Measurements from ENCODE around the gene GNB4.

DNA sequence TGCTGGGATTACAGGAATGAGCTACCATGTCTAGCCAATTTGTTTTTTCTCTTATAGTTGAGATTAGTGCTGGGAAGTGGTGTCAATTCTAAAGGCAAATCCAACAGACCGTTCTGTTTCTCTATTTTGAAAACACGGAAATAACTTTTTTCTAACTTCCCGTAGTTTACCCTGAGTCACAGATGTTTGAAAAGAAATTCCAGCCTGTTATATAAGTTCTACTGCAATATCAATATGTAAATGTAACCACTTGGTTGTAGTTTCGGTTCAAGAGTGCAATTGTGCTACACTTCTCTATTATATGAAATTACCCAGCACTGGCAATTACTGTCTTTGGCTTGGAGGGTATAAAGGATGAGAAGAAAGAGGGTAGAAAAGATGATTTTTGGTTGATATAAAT, 22.3 kb upstream of the GNB4 start:
- TF ChIP-seq, protein P1, sequence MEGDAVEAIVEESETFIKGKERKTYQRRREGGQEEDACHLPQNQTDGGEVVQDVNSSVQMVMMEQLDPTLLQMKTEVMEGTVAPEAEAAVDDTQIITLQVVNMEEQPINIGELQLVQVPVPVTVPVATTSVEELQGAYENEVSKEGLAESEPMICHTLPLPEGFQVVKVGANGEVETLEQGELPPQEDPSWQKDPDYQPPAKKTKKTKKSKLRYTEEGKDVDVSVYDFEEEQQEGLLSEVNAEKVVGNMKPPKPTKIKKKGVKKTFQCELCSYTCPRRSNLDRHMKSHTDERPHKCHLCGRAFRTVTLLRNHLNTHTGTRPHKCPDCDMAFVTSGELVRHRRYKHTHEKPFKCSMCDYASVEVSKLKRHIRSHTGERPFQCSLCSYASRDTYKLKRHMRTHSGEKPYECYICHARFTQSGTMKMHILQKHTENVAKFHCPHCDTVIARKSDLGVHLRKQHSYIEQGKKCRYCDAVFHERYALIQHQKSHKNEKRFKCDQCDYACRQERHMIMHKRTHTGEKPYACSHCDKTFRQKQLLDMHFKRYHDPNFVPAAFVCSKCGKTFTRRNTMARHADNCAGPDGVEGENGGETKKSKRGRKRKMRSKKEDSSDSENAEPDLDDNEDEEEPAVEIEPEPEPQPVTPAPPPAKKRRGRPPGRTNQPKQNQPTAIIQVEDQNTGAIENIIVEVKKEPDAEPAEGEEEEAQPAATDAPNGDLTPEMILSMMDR (IDR thresholded peaks at IDR 0.05) = no peak
- TF ChIP-seq POLR2A (IDR thresholded peaks at IDR 0.05) = no peak
